T-helper 1 cell treated with Interleukin-12 subunit alpha and Interleukin-12 subunit beta and Interleukin-4 antibody, amounts not matched to agents 30 μg/mL and 1 μg/mL, for 36 hours (primary cell): ENCODE results near the gene FAM78A.
A peak's percentile ranks its signal among the peaks of the same experiment; 100 is the strongest.
"Not testable (repeated sequence)": the region's sequence is repeated elsewhere in the genome, so short reads cannot be mapped to it uniquely, and the experiment has no call there.

Experiments
- H3K27ac Mint-ChIP-seq: one replicate; pipeline ENCODE4 v1.8.0; 2021; ENCODE audit warnings: mild to moderate bottlenecking, mixed read lengths
- H3K27me3 Mint-ChIP-seq: one replicate; pipeline ENCODE4 v1.8.0; 2021; ENCODE audit warnings: low read depth, mixed read lengths
- H3K36me3 Mint-ChIP-seq: one replicate; pipeline ENCODE4 v1.8.0; 2021; ENCODE audit warnings: low read depth, mixed read lengths
- H3K4me1 Mint-ChIP-seq: one replicate; pipeline ENCODE4 v1.8.0; 2021; ENCODE audit warnings: low read depth, mixed read lengths
- H3K4me3 Mint-ChIP-seq: one replicate; pipeline ENCODE4 v1.8.0; 2021; ENCODE audit warnings: mild to moderate bottlenecking, moderate library complexity, mixed read lengths
- H3K9me3 Mint-ChIP-seq: one replicate; pipeline ENCODE4 v1.8.0; 2021; ENCODE audit warnings: mixed read lengths

FAM78A gene

GRCh38 chr9:131255676-131256197, 20.6 kb downstream of the FAM78A start:
- Mint-ChIP-seq H3K9me3 (no peaks in the 10 kb centered on the region), H3K4me3 (peak overlapping the region; percentile 86), H3K36me3 (peaks cover 19% of the 10 kb centered on the region), H3K27me3 (no peaks in the 10 kb centered on the region), H3K4me1 (peaks cover 32% of the 10 kb centered on the region), H3K27ac (peak overlapping the region; percentile 92)

GRCh38 chr9:131254626-131255025, 21.7 kb downstream of the FAM78A start:
- Mint-ChIP-seq H3K36me3 (peaks cover 11% of the 10 kb centered on the region), H3K4me3 (peak overlapping the region; percentile 21), H3K4me1 (peaks cover 31% of the 10 kb centered on the region), H3K27ac (peak overlapping the region; percentile 65), H3K9me3 (no peaks in the 10 kb centered on the region), H3K27me3 (no peaks in the 10 kb centered on the region)

- H3K27ac Mint-ChIP-seq: peak overlapping the region; percentile 92
- peaks cover 8% of the 10 kb centered on the region for H3K36me3 Mint-ChIP-seq
- no peaks in the 10 kb centered on the region for H3K9me3 Mint-ChIP-seq
- peaks cover 28% of the 10 kb centered on the region for H3K4me1 Mint-ChIP-seq
- H3K4me3 Mint-ChIP-seq: no peak overlapping the region
- H3K27me3 Mint-ChIP-seq: no peaks in the 10 kb centered on the region
These were observed 22.3 kb downstream of the FAM78A start for GRCh38 chr9:131253891-131254491.

- peaks cover 22% of the 10 kb centered on the region for H3K4me1 Mint-ChIP-seq
- peak overlapping the region; percentile 83 for H3K4me3 Mint-ChIP-seq
- no peaks in the 10 kb centered on the region for H3K27me3 Mint-ChIP-seq
- H3K36me3 Mint-ChIP-seq: peaks cover 7% of the 10 kb centered on the region
- no peak overlapping the region for H3K27ac Mint-ChIP-seq
- no peaks in the 10 kb centered on the region for H3K9me3 Mint-ChIP-seq
These were observed 24.2 kb downstream of the FAM78A start for GRCh38 chr9:131252120-131252519.

- H3K9me3 Mint-ChIP-seq: peaks cover 6% of the 10 kb centered on the region
- H3K27ac Mint-ChIP-seq: no peak overlapping the region
These were observed 29.7 kb downstream of the FAM78A start for GRCh38 chr9:131246618-131247017.

GRCh38 chr9:131244331-131244730, 32.0 kb downstream of the FAM78A start:
- H3K4me1 Mint-ChIP-seq, H3K4me3 Mint-ChIP-seq, H3K27ac Mint-ChIP-seq, H3K9me3 Mint-ChIP-seq, H3K27me3 Mint-ChIP-seq: not testable (repeated sequence)
- peaks cover 14% of the 10 kb centered on the region for H3K36me3 Mint-ChIP-seq

More at GRCh38 chr9:131246618-131247017, 29.7 kb downstream of the FAM78A start:
- peaks cover 12% of the 10 kb centered on the region for H3K36me3 Mint-ChIP-seq
- no peak overlapping the region for H3K4me3 Mint-ChIP-seq
- H3K4me1 Mint-ChIP-seq: no peaks in the 10 kb centered on the region
- H3K27me3 Mint-ChIP-seq: no peaks in the 10 kb centered on the region

- Mint-ChIP-seq H3K36me3 (peaks cover 15% of the 10 kb centered on the region), H3K4me1 (peaks cover 20% of the 10 kb centered on the region), H3K9me3 (peaks cover 6% of the 10 kb centered on the region), H3K27me3 (no peaks in the 10 kb centered on the region), H3K27ac (no peak overlapping the region), H3K4me3 (no peak overlapping the region)
These were observed 36.0 kb downstream of the FAM78A start for GRCh38 chr9:131240047-131240921.

- H3K27me3 Mint-ChIP-seq: no peaks in the 10 kb centered on the region
- H3K4me3 Mint-ChIP-seq: peak overlapping the region; percentile 25
- peaks cover 20% of the 10 kb centered on the region for H3K4me1 Mint-ChIP-seq
These were observed 36.9 kb downstream of the FAM78A start for GRCh38 chr9:131239161-131239975.

GRCh38 chr9:131238402-131239021, 37.8 kb downstream of the FAM78A start:
- peaks cover 27% of the 10 kb centered on the region for H3K4me1 Mint-ChIP-seq
- H3K27ac Mint-ChIP-seq: peak overlapping the region; percentile 93
- H3K4me3 Mint-ChIP-seq: peak overlapping the region; percentile 58

More at GRCh38 chr9:131239161-131239975, 36.9 kb downstream of the FAM78A start:
- Mint-ChIP-seq H3K27ac (peak overlapping the region; percentile 72), H3K36me3 (peaks cover 19% of the 10 kb centered on the region), H3K9me3 (peaks cover 6% of the 10 kb centered on the region)

GRCh38 chr9:131237931-131238401, 38.3 kb downstream of the FAM78A start:
- peak overlapping the region; percentile 58 for H3K4me3 Mint-ChIP-seq
- H3K9me3 Mint-ChIP-seq: peaks cover 3% of the 10 kb centered on the region
- peaks cover 30% of the 10 kb centered on the region for H3K4me1 Mint-ChIP-seq

More at GRCh38 chr9:131238402-131239021, 37.8 kb downstream of the FAM78A start:
- Mint-ChIP-seq H3K27me3 (no peaks in the 10 kb centered on the region), H3K9me3 (peaks cover 6% of the 10 kb centered on the region), H3K36me3 (peaks cover 25% of the 10 kb centered on the region)

GRCh38 chr9:131237291-131237690, 39.0 kb downstream of the FAM78A start:
- Mint-ChIP-seq H3K27ac (peak overlapping the region; percentile 93), H3K36me3 (peaks cover 26% of the 10 kb centered on the region), H3K27me3 (no peaks in the 10 kb centered on the region), H3K9me3 (no peaks in the 10 kb centered on the region), H3K4me1 (peaks cover 30% of the 10 kb centered on the region), H3K4me3 (peak overlapping the region; percentile 48)

More at GRCh38 chr9:131237931-131238401, 38.3 kb downstream of the FAM78A start:
- peaks cover 26% of the 10 kb centered on the region for H3K36me3 Mint-ChIP-seq
- no peaks in the 10 kb centered on the region for H3K27me3 Mint-ChIP-seq
- peak overlapping the region; percentile 93 for H3K27ac Mint-ChIP-seq

GRCh38 chr9:131236761-131237160, 39.5 kb downstream of the FAM78A start:
- Mint-ChIP-seq H3K27me3 (no peaks in the 10 kb centered on the region), H3K27ac (peak overlapping the region; percentile 6), H3K4me1 (peaks cover 30% of the 10 kb centered on the region), H3K4me3 (no peak overlapping the region), H3K9me3 (no peaks in the 10 kb centered on the region), H3K36me3 (peaks cover 30% of the 10 kb centered on the region)

GRCh38 chr9:131236161-131236560, 40.1 kb downstream of the FAM78A start:
- peaks cover 33% of the 10 kb centered on the region for H3K36me3 Mint-ChIP-seq
- no peak overlapping the region for H3K4me3 Mint-ChIP-seq
- peaks cover 30% of the 10 kb centered on the region for H3K4me1 Mint-ChIP-seq
- H3K27me3 Mint-ChIP-seq: no peaks in the 10 kb centered on the region
- H3K27ac Mint-ChIP-seq: no peak overlapping the region
- H3K9me3 Mint-ChIP-seq: no peaks in the 10 kb centered on the region

- H3K27ac Mint-ChIP-seq: no peak overlapping the region
- peaks cover 37% of the 10 kb centered on the region for H3K36me3 Mint-ChIP-seq
- no peaks in the 10 kb centered on the region for H3K27me3 Mint-ChIP-seq
- peaks cover 30% of the 10 kb centered on the region for H3K4me1 Mint-ChIP-seq
- H3K9me3 Mint-ChIP-seq: no peaks in the 10 kb centered on the region
- no peak overlapping the region for H3K4me3 Mint-ChIP-seq
These were observed 40.8 kb downstream of the FAM78A start for GRCh38 chr9:131235480-131235851.
